OCI-LY1 (cell line): ENCODE results near the gene FOXJ3.

Experiments
- CTCF ChIP-seq: fragments of 200-600 bp; sonication (generic), shearing (Covaris generic); IDR thresholded peaks from 2 replicates; pipeline ENCODE4 v1.5.1; 2017; ENCODE audit warnings: mild to moderate bottlenecking, antibody characterized with exemption, low read length, moderate library complexity, mixed read lengths
- EZH2 ChIP-seq: fragments of 200-600 bp; sonication (generic), shearing (Covaris generic); IDR thresholded peaks from 2 replicates; pipeline ENCODE4 v1.8.0; 2017; ENCODE audit warnings: borderline replicate concordance, mixed run types, mild to moderate bottlenecking, antibody characterized with exemption, low read length, moderate library complexity, mixed read lengths

GRCh38 chr1:42250164-42250563 is 84.9 kb downstream of the FOXJ3 start:
- TF ChIP-seq CTCF = no peak
- TF ChIP-seq EZH2 = no peak
